Lower leg skin (tissue), 4 donors: ENCODE results near the gene LIPH. TPM values are rescaled to one million over a fixed set of nuclear protein-coding genes. Genes with fewer than 3 reads are reported as not detected.

Experiments used
- DNase-seq, 2 donors: peaks; one replicate each; pipeline ENCODE4 v3.0.0-alpha.2; 2019; ENCODE audit warnings: low spot score in 2 of 2
- H3K4me3 ChIP-seq: fragments of 200-600 bp; sonication (generic); 2 replicates; pipeline ENCODE4 v1.5.1; 2017; ENCODE audit warnings: mild to moderate bottlenecking, low read depth; ENCODE audit not compliant: poor library complexity, severe bottlenecking
- CTCF ChIP-seq, 3 donors: fragments of 450-650 bp; IDR thresholded peaks; one replicate each; pipeline ENCODE4 v1.5.1; 2016; ENCODE audit warnings: antibody characterized with exemption in 3 of 3, mild to moderate bottlenecking in 3 of 3, moderate library complexity in 2 of 3
- POLR2A ChIP-seq, 2 donors: fragments of 450-650 bp; IDR thresholded peaks; one replicate each; pipeline ENCODE4 v1.6.1; 2016 to 2017; ENCODE audit warnings: antibody characterized with exemption in 2 of 2, mild to moderate bottlenecking in 1 of 2, moderate library complexity in 1 of 2
- WGBS, 2 donors: methylation state at CpG; one replicate each; pipeline ENCODE4 v1.1.5; 2018; 5-methylcytosine and 5-hydroxymethylcytosine counted together
- intact Hi-C: fragments of 100-400 bp; cut with DNase I; formaldehyde crosslinking; loops from one replicate; pipeline ENCODE4 v1.15.0; 2023; ENCODE audit warnings: low total_unique reads
- total RNA-seq, 4 donors: library from RNA; depleted of rRNA; stranded (reverse); fragments of >200 nt; gene quantifications; one replicate each; pipeline ENCODE4 v1.1.0, GENCODE V29; 2016

The LIPH gene
- total RNA-seq, 4 donors from 2014 or later = 8.2 to 22.8 (median 17.0) TPM

GRCh38 chr3:185498503-185499396 is 53.6 kb downstream of the LIPH start, which contains the start of gene TMEM41A:
Gene TMEM41A (minus strand): TSS chr3:185499035. CDS start chr3:185498961, 74 bp downstream.
- intact Hi-C loops = no loop called here
- TF ChIP-seq POLR2A (IDR thresholded peaks at IDR 0.05) (no peak), CTCF (IDR thresholded peaks at IDR 0.05) (no peak)
- peak within 1 kb of the TSS; percentile 85 for H3K4me3 ChIP-seq
- 1% methylated on average over 47 to 53 of the region's 82 CpGs for WGBS, 2 donors
- DNase-seq = peak; percentile 92 to 99

GRCh38 chr3:185490241-185490640 is 62.1 kb downstream of the LIPH start:
- DNase-seq = no peak
- no peak overlapping the region for H3K4me3 ChIP-seq
- no peak for TF ChIP-seq POLR2A (IDR thresholded peaks at IDR 0.05)
- TF ChIP-seq CTCF (IDR thresholded peaks at IDR 0.05) = no peak
- intact Hi-C loops = no loop called here
- 88 to 90% methylated on average over 4 of the region's 4 CpGs for WGBS, 2 donors

- no peak overlapping the region for H3K4me3 ChIP-seq
- DNase-seq = no peak
- TF ChIP-seq CTCF (IDR thresholded peaks at IDR 0.05) (no peak), POLR2A (IDR thresholded peaks at IDR 0.05) (no peak)
- WGBS, 2 donors = 61 to 76% methylated on average over 3 of the region's 3 CpGs
- intact Hi-C loops = no loop called here
Observed at GRCh38 chr3:185489462-185489861, 62.9 kb downstream of the LIPH start.

- intact Hi-C loops = no loop called here
- 94 to 96% methylated on average over 5 of the region's 5 CpGs for WGBS, 2 donors
- DNase-seq = no peak
- no peak overlapping the region for H3K4me3 ChIP-seq
- TF ChIP-seq POLR2A (IDR thresholded peaks at IDR 0.05) (no peak), CTCF (IDR thresholded peaks at IDR 0.05) (no peak)
Observed at GRCh38 chr3:185488465-185488864, 63.9 kb downstream of the LIPH start.

GRCh38 chr3:185486394-185486793 is 66.0 kb downstream of the LIPH start:
- no peak overlapping the region for H3K4me3 ChIP-seq
- no peak for DNase-seq
- no peak for TF ChIP-seq POLR2A (IDR thresholded peaks at IDR 0.05)
- no peak for TF ChIP-seq CTCF (IDR thresholded peaks at IDR 0.05)
- WGBS, 2 donors = 83% methylated on average over 5 of the region's 5 CpGs
- intact Hi-C loops = no loop called here
